Mesendoderm (in vitro differentiated cells): ENCODE measurements around the gene CFL1.

Experiments
- DNase-seq: peaks from one replicate; pipeline ENCODE4 v3.0.0; 2013
- H2AK5ac ChIP-seq: 2 replicates; pipeline ENCODE4 v1.6.1; 2013; ENCODE audit warnings: low read length, inconsistent platforms
- H2BK120ac ChIP-seq: 2 replicates; pipeline ENCODE4 v1.6.1; 2013; ENCODE audit warnings: low read depth, mild to moderate bottlenecking, low read length, moderate library complexity, mixed read lengths
- H2BK15ac ChIP-seq: replicated peaks from 2 replicates; pipeline ENCODE4 v1.6.1; 2013; ENCODE audit warnings: low read depth, mild to moderate bottlenecking, moderate library complexity
- H2BK5ac ChIP-seq: 2 replicates; pipeline ENCODE4 v1.6.1; 2013; ENCODE audit warnings: low read length, inconsistent platforms
- H3K18ac ChIP-seq: 2 replicates; pipeline ENCODE4 v1.6.1; 2013; ENCODE audit warnings: mild to moderate bottlenecking, low read length, mixed read lengths
- H3K23ac ChIP-seq: one replicate; pipeline ENCODE4 v1.6.1; 2013; ENCODE audit warnings: low read length
- H3K27ac ChIP-seq: 2 replicates; pipeline ENCODE4 v1.5.1; 2013; ENCODE audit warnings: low read depth, mild to moderate bottlenecking, inconsistent platforms, low read length, moderate library complexity
- H3K27me3 ChIP-seq: 2 replicates; pipeline ENCODE4 v1.6.1; 2013; ENCODE audit warnings: low read length, control low read depth, mild to moderate bottlenecking, inconsistent platforms; ENCODE audit not compliant: insufficient read depth, poor library complexity
- H3K36me3 ChIP-seq: 2 replicates; pipeline ENCODE4 v1.6.1; 2013; ENCODE audit warnings: low read length, inconsistent platforms; ENCODE audit not compliant: control insufficient read depth, insufficient read depth
- H3K4ac ChIP-seq: one replicate; pipeline ENCODE4 v1.6.1; 2013; ENCODE audit warnings: low read depth, mild to moderate bottlenecking, low read length, moderate library complexity
- H3K4me1 ChIP-seq: 2 replicates; pipeline ENCODE4 v1.6.1; 2013; ENCODE audit warnings: low read depth, low read length, inconsistent platforms; ENCODE audit not compliant: control insufficient read depth
- H3K4me2 ChIP-seq: 2 replicates; pipeline ENCODE4 v1.6.1; 2013; ENCODE audit warnings: low read length
- H3K4me3 ChIP-seq: 2 replicates; pipeline ENCODE4 v1.5.1; 2013; ENCODE audit warnings: mild to moderate bottlenecking, low read length
- H3K56ac ChIP-seq: one replicate; pipeline ENCODE4 v1.6.1; 2013; ENCODE audit warnings: low read length
- H3K79me1 ChIP-seq: 2 replicates; pipeline ENCODE4 v1.6.1; 2013; ENCODE audit warnings: low read length, inconsistent platforms
- H3K79me2 ChIP-seq: 2 replicates; pipeline ENCODE4 v1.6.1; 2013; ENCODE audit warnings: mild to moderate bottlenecking, low read length; ENCODE audit not compliant: control insufficient read depth, insufficient read depth
- H3K9ac ChIP-seq: 2 replicates; pipeline ENCODE4 v1.6.1; 2013; ENCODE audit warnings: low read length, inconsistent platforms
- H4K5ac ChIP-seq: one replicate; pipeline ENCODE4 v1.6.1; 2013; ENCODE audit warnings: low read length
- H4K8ac ChIP-seq: one replicate; pipeline ENCODE4 v1.6.1; 2013; ENCODE audit warnings: low read depth, mild to moderate bottlenecking, control low read depth, low read length, moderate library complexity
- WGBS: extraction: QIAGEN DNeasy Blood & Tissue Kit; methylation state at CpG from one replicate; pipeline ENCODE4 v1.1.7; 2013; ENCODE audit warnings: low lambda C conversion rate, missing lambda C conversion rate; ENCODE audit not compliant: insufficient coverage; ENCODE audit errors: extremely low coverage; 5-methylcytosine and 5-hydroxymethylcytosine counted together

Gene CFL1

DNA sequence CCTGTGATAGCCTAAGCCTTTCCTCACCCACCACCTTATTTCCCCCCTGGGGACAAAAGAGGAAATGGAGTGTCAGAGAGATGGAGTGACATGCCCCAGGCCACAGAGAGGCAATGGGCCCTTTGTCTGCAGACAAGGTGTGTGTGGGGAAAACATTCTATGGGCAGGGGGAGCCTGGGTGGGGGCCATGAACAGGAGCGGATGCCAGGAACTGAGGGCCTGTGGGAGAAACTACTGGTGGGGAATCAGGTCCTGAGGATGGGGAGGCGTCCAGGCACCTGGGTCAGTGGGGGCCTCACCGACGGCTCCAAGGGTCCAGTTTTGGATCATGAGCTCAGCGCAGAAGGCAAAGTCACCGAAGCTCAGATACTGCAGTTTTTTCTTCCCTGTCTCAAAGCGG is 27.3 kb upstream of the CFL1 start:
- Histone ChIP-seq H3K36me3 (peaks cover 14% of the 10 kb centered on the region), H3K27me3 (no peaks in the 10 kb centered on the region), H3K9ac (no peak overlapping the region), H3K79me2 (peaks cover 3% of the 10 kb centered on the region), H2BK5ac (no peak overlapping the region), H3K56ac (no peak overlapping the region), H3K23ac (no peak overlapping the region), H3K4me1 (peaks cover 6% of the 10 kb centered on the region), H2BK120ac (no peak overlapping the region), H4K5ac (no peak overlapping the region), H3K4me2 (no peak overlapping the region), H2AK5ac (no peak overlapping the region), H3K4me3 (no peak overlapping the region), H3K18ac (no peak overlapping the region), H3K27ac (no peak overlapping the region), H3K4ac (no peak overlapping the region), H2BK15ac (no peak overlapping the region), H4K8ac (no peak overlapping the region), H3K79me1 (peaks cover 9% of the 10 kb centered on the region)
- no CpG with 5 or more reads among the region's 7 CpGs for WGBS
- DNase-seq, result no peak

DNA sequence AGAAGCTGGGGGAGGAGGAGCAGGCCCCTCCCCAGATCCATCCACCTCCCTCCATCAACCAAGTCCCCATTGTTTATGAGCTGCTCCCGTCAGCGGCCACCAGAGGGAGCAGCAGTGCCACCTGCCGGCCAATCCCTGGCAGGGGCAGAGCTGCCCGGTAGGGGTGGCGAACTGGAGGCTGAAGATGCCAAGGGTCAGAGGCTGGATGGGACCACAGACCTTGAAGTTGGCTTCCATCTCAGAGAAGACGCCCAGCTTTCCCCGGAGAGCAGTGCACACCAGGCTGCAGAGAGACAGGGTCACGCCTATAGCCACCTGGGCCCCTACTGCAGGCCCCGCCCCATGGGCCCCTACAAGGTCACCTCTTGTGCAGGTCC is 26.7 kb upstream of the CFL1 start:
- no peak overlapping the region for H3K23ac ChIP-seq
- peaks cover 6% of the 10 kb centered on the region for H3K4me1 ChIP-seq
- H2AK5ac ChIP-seq, result no peak overlapping the region
- WGBS, result no CpG with 5 or more reads among the region's 9 CpGs
- H3K4ac ChIP-seq, result no peak overlapping the region
- no peak overlapping the region for H2BK120ac ChIP-seq
- H3K36me3 ChIP-seq, result peaks cover 14% of the 10 kb centered on the region
- H2BK5ac ChIP-seq, result no peak overlapping the region
- H3K27me3 ChIP-seq, result no peaks in the 10 kb centered on the region
- no peak overlapping the region for H3K9ac ChIP-seq
- peaks cover 3% of the 10 kb centered on the region for H3K79me2 ChIP-seq
- no peak overlapping the region for H3K18ac ChIP-seq
- peak; percentile 83 for DNase-seq
- H3K27ac ChIP-seq, result no peak overlapping the region
- H3K4me3 ChIP-seq, result no peak overlapping the region
- H3K56ac ChIP-seq, result no peak overlapping the region
- no peak overlapping the region for H3K4me2 ChIP-seq
- H4K5ac ChIP-seq, result no peak overlapping the region
- H3K79me1 ChIP-seq, result peaks cover 9% of the 10 kb centered on the region
- no peak overlapping the region for H2BK15ac ChIP-seq
- no peak overlapping the region for H4K8ac ChIP-seq

DNA sequence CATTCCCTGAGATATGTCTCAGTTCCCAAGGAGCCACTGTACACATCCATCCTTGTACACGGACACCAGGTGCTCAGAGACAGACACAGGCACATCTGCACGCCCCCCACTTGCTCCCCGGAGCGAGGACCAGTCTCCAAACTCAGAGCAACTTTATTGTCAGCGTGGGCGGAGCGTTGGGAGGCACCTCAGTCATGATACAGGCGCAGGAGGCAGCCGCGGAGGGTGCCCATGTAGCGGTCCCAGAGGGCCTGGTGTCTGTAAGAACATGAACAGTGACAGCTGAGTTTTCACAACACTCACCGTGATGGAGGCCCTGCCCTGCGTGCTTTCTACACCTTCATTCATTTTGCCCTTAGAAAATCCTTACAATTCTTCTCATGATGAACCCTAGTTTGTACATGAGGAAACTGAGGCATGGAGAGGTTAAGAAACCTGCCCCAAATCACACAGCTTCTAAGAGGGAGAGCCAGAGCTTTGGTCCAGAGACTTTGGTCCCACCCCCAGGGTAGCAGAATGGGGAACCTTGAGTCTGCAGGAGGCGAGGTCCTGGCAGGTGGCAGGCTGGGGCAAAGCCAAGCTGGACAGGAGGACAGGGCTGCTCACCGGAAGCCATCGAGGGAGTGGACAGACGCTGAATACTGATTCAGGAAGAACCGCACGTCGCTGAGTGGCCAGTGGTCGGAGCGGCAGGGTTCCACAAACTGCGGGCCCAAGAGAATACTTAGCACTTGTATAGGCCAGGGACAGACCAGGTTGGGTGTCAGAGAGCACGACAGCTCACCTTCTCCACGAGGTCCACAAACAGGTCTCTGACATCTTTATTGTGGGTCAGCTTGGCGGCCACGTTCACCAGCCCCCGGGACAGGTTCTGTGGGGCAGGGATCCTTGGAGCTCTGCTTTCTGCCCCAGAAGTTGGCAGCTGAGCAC is 26.1 kb upstream of the CFL1 start:
- peaks cover 4% of the 10 kb centered on the region for H3K4me1 ChIP-seq
- no peak overlapping the region for H3K4me2 ChIP-seq
- no peak overlapping the region for H2AK5ac ChIP-seq
- H2BK15ac ChIP-seq, result no peak overlapping the region
- H3K4me3 ChIP-seq, result no peak overlapping the region
- H3K79me2 ChIP-seq, result peaks cover 3% of the 10 kb centered on the region
- H4K8ac ChIP-seq, result no peak overlapping the region
- no peak overlapping the region for H3K23ac ChIP-seq
- no peak overlapping the region for H3K9ac ChIP-seq
- H3K27me3 ChIP-seq, result no peaks in the 10 kb centered on the region
- no peak overlapping the region for H3K27ac ChIP-seq
- peaks cover 14% of the 10 kb centered on the region for H3K36me3 ChIP-seq
- H3K18ac ChIP-seq, result no peak overlapping the region
- no peak overlapping the region for H3K4ac ChIP-seq
- H2BK120ac ChIP-seq, result no peak overlapping the region
- H2BK5ac ChIP-seq, result no peak overlapping the region
- no peak for DNase-seq
- H3K56ac ChIP-seq, result no peak overlapping the region
- H3K79me1 ChIP-seq, result peaks cover 9% of the 10 kb centered on the region
- no CpG with 5 or more reads among the region's 28 CpGs for WGBS
- H4K5ac ChIP-seq, result no peak overlapping the region

DNA sequence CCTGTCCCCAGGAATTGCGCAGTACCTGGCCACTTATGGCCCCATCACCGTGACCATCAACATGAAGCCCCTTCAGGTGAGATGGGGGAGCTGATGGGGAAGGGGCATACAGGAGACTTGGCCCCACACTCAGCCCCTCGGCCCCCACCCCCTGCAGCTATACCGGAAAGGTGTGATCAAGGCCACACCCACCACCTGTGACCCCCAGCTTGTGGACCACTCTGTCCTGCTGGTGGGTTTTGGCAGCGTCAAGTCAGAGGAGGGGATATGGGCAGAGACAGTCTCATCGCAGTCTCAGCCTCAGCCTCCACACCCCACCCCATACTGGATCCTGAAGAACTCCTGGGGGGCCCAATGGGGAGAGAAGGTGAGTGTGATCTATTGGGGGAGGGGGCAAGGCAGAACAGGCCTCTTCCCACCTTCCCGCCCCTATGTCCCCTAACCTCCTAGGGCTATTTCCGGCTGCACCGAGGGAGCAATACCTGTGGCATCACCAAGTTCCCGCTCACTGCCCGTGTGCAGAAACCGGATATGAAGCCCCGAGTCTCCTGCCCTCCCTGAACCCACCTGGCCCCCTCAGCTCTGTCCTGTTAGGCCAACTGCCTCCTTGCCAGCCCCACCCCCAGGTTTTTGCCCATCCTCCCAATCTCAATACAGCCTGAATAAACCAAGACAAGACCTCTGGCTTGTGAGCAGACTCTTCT is 25.2 kb upstream of the CFL1 start:
- Histone ChIP-seq H3K4ac (no peak overlapping the region), H2BK5ac (no peak overlapping the region), H3K56ac (no peak overlapping the region), H3K36me3 (peaks cover 14% of the 10 kb centered on the region), H3K4me3 (no peak overlapping the region), H2AK5ac (no peak overlapping the region), H2BK15ac (no peak overlapping the region), H3K18ac (no peak overlapping the region), H3K27ac (no peak overlapping the region), H4K8ac (no peak overlapping the region), H3K4me1 (peaks cover 3% of the 10 kb centered on the region), H3K23ac (no peak overlapping the region), H3K79me2 (peaks cover 3% of the 10 kb centered on the region), H3K9ac (no peak overlapping the region), H3K4me2 (no peak overlapping the region), H3K27me3 (no peaks in the 10 kb centered on the region), H2BK120ac (no peak overlapping the region), H3K79me1 (peaks cover 9% of the 10 kb centered on the region), H4K5ac (no peak overlapping the region)
- WGBS, result no CpG with 5 or more reads among the region's 13 CpGs
- DNase-seq, result no peak

DNA sequence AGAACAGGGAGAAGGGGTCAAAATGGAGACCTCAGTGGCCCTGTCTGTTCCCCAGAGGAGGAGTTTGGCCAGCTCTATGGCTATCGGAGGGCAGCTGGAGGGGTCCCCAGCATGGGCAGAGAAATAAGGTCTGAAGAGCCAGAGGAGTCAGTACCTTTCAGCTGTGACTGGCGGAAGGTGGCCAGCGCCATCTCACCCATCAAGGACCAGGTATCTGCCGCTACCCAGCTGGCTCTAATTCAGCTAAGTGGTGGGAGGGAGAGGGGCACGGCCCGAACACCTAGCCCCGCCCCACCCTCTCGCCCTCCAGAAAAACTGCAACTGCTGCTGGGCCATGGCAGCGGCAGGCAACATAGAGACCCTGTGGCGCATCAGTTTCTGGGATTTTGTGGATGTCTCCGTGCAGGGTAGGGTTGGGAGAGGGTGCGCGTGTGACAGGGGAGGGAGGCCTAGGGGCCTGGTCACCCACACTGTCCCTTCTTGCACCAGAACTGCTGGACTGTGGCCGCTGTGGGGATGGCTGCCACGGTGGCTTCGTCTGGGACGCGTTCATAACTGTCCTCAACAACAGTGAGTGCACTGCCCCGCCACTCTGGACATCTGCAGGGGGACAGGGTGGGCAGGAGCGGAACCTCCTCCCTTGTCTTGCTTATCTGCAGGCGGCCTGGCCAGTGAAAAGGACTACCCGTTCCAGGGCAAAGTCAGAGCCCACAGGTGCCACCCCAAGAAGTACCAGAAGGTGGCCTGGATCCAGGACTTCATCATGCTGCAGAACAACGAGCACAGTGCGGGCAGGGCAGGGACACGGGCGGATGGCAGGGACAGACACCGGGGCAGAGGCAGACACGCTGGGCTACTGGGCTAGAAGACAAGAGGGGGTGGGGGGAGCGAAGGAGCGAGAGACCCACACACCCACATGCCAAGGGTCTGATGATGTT is 24.4 kb upstream of the CFL1 start:
- H3K4ac ChIP-seq, result no peak overlapping the region
- no peak overlapping the region for H2AK5ac ChIP-seq
- peaks cover 5% of the 10 kb centered on the region for H3K79me1 ChIP-seq
- H3K79me2 ChIP-seq, result peaks cover 1% of the 10 kb centered on the region
- no peak overlapping the region for H4K8ac ChIP-seq
- no peak for DNase-seq
- H3K23ac ChIP-seq, result no peak overlapping the region
- H3K27me3 ChIP-seq, result no peaks in the 10 kb centered on the region
- WGBS, result no CpG with 5 or more reads among the region's 30 CpGs
- H4K5ac ChIP-seq, result no peak overlapping the region
- H2BK120ac ChIP-seq, result no peak overlapping the region
- H3K36me3 ChIP-seq, result peaks cover 14% of the 10 kb centered on the region
- H2BK15ac ChIP-seq, result no peak overlapping the region
- no peak overlapping the region for H3K27ac ChIP-seq
- no peak overlapping the region for H3K9ac ChIP-seq
- no peak overlapping the region for H3K56ac ChIP-seq
- H3K4me2 ChIP-seq, result no peak overlapping the region
- H2BK5ac ChIP-seq, result no peak overlapping the region
- no peak overlapping the region for H3K18ac ChIP-seq
- peaks cover under 1% of the 10 kb centered on the region for H3K4me1 ChIP-seq
- no peak overlapping the region for H3K4me3 ChIP-seq
